Endothelial cell of hepatic sinusoid (primary cell): ENCODE data around the gene CELSR3.

ENCODE experiments used
- in situ Hi-C: cut with HindIII; loops from 2 replicates; pipeline ENCODE4 v1.10.0; 2017; ENCODE audit warnings: low sequenced_read_pairs

Gene CELSR3

GRCh38 chr3:48661501-48662144, 1.1 kb downstream of the CELSR3 start:
- in situ Hi-C loops: no loop called here

GRCh38 chr3:48660800-48661400, 1.8 kb downstream of the CELSR3 start:
- in situ Hi-C loops: no loop called here

GRCh38 chr3:48656841-48657281, 5.8 kb downstream of the CELSR3 start:
- in situ Hi-C loops: no loop called here

- in situ Hi-C loops: no loop called here
Measured at GRCh38 chr3:48656061-48656840, 6.4 kb downstream of the CELSR3 start.

- in situ Hi-C loops: no loop called here
Measured at GRCh38 chr3:48655606-48656005, 7.1 kb downstream of the CELSR3 start.

- in situ Hi-C loops: no loop called here
Measured at GRCh38 chr3:48655063-48655462, 7.6 kb downstream of the CELSR3 start.

- in situ Hi-C loops: no loop called here
Measured at GRCh38 chr3:48652923-48653715, 9.6 kb downstream of the CELSR3 start.

GRCh38 chr3:48651771-48652170, 10.9 kb downstream of the CELSR3 start:
- in situ Hi-C loops: no loop called here

- in situ Hi-C loops: no loop called here
Measured at GRCh38 chr3:48650723-48651122, 12.0 kb downstream of the CELSR3 start.

- in situ Hi-C loops: no loop called here
Measured at GRCh38 chr3:48648188-48648850, 14.4 kb downstream of the CELSR3 start.

GRCh38 chr3:48647714-48648113, 15.0 kb downstream of the CELSR3 start:
- in situ Hi-C loops: no loop called here

GRCh38 chr3:48644898-48645760, 17.6 kb downstream of the CELSR3 start:
- in situ Hi-C loops: no loop called here

- in situ Hi-C loops: no loop called here
Measured at GRCh38 chr3:48642605-48643004, 20.1 kb downstream of the CELSR3 start.

GRCh38 chr3:48641396-48641795, 21.3 kb downstream of the CELSR3 start:
- in situ Hi-C loops: no loop called here

- in situ Hi-C loops: loop anchor here (10.0 kb wide), 2 partner anchors 85 to 165 kb away; partner anchors contain the start of gene PFKFB4
Measured at GRCh38 chr3:48639944-48640606, 22.6 kb downstream of the CELSR3 start.

- in situ Hi-C loops: loop anchor here (10.0 kb wide), 2 partner anchors 83 to 163 kb away; partner anchors contain the start of gene PFKFB4
Measured at GRCh38 chr3:48637305-48637704, 25.4 kb downstream of the CELSR3 start.

GRCh38 chr3:48636149-48636655, 26.5 kb downstream of the CELSR3 start:
- in situ Hi-C loops: loop anchor here (10.0 kb wide), 2 partner anchors 81 to 161 kb away; partner anchors contain the start of gene PFKFB4

- in situ Hi-C loops: loop anchor here (10.0 kb wide), 2 partner anchors 81 to 161 kb away; partner anchors contain the start of gene PFKFB4
Measured at GRCh38 chr3:48635222-48636021, 27.3 kb downstream of the CELSR3 start, which contains the start of gene SLC26A6. SLC26A6 (minus strand) TSS chr3:48635461; CDS start chr3:48635393, 68 bp downstream.
